ENCODE data around the gene ZC3H7A. TPM values are rescaled to one million over a fixed set of nuclear protein-coding genes. Genes with fewer than 3 reads are reported as not detected.

ZC3H7A gene
- total and polyA plus RNA-seq, 9 donors: 37.2 to 53.6 (median 40.4) TPM

- Histone ChIP-seq H3K36me3 (ENCODE audit: control insufficient read depth, insufficient read depth, low read length) (no peaks in the 10 kb centered on the region), H3K27me3 (ENCODE audit: control insufficient read depth, insufficient read depth, low read length) (no peaks in the 10 kb centered on the region), H3K9me3 (replicated peaks; ENCODE audit: control insufficient read depth, low read depth, low read length) (no peaks in the 10 kb centered on the region), H3K27ac (ENCODE audit: low read length) (no peak overlapping the region), H3K4me3 (ENCODE audit: low read length) (no peak overlapping the region), H3K4me1 (ENCODE audit: control insufficient read depth, insufficient read depth, low read length) (no peaks in the 10 kb centered on the region)
- WGBS (ENCODE audit: insufficient coverage): no CpG with 5 or more reads among the region's 3 CpGs
- no peak for DNase-seq
These were observed 8.5 kb upstream of the ZC3H7A start for GRCh38 chr16:11805556-11805955.

GRCh38 chr16:11801481-11802021 is 4.5 kb upstream of the ZC3H7A start:
- H3K27ac ChIP-seq (ENCODE audit: low read length): no peak overlapping the region
- no peak for DNase-seq
- no CpG with 5 or more reads among the region's 3 CpGs for WGBS (ENCODE audit: insufficient coverage)
- no peaks in the 10 kb centered on the region for H3K9me3 ChIP-seq (replicated peaks; ENCODE audit: control insufficient read depth, low read depth, low read length)
- H3K4me1 ChIP-seq (ENCODE audit: control insufficient read depth, insufficient read depth, low read length): peaks cover 24% of the 10 kb centered on the region
- H3K4me3 ChIP-seq (ENCODE audit: low read length): no peak overlapping the region
- H3K36me3 ChIP-seq (ENCODE audit: control insufficient read depth, insufficient read depth, low read length): no peaks in the 10 kb centered on the region
- no peaks in the 10 kb centered on the region for H3K27me3 ChIP-seq (ENCODE audit: control insufficient read depth, insufficient read depth, low read length)

DNA sequence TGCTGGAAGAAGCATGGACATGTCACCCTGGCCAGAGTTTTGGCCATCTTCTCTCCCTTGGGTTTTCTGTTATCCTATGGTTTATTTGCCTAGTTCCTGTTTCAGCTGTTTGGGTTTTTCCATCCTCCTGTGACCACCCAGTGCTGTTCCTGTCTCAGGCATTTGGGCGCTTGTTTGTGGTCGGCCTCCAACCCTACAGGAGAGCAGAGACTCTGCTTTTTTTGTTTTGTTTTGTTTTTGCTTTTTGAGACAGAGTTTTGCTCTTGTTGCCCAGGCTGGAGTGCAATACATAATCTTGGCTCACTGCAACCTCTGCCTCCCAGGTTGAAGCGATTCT is 3.3 kb upstream of the ZC3H7A start:
- H3K4me1 ChIP-seq (ENCODE audit: control insufficient read depth, insufficient read depth, low read length): peaks cover 30% of the 10 kb centered on the region
- no peak for DNase-seq
- WGBS (ENCODE audit: insufficient coverage): no CpG with 5 or more reads among the region's 3 CpGs
- no peaks in the 10 kb centered on the region for H3K9me3 ChIP-seq (replicated peaks; ENCODE audit: control insufficient read depth, low read depth, low read length)
- H3K36me3 ChIP-seq (ENCODE audit: control insufficient read depth, insufficient read depth, low read length): no peaks in the 10 kb centered on the region
- H3K4me3 ChIP-seq (ENCODE audit: low read length): no peak overlapping the region
- H3K27me3 ChIP-seq (ENCODE audit: control insufficient read depth, insufficient read depth, low read length): no peaks in the 10 kb centered on the region
- H3K27ac ChIP-seq (ENCODE audit: low read length): no peak overlapping the region

- DNase-seq: no peak
- H3K27me3 ChIP-seq (ENCODE audit: control insufficient read depth, insufficient read depth, low read length): no peaks in the 10 kb centered on the region
- peaks cover 4% of the 10 kb centered on the region for H3K36me3 ChIP-seq (ENCODE audit: control insufficient read depth, insufficient read depth, low read length)
- WGBS (ENCODE audit: insufficient coverage): 70% methylated on average over 2 of the region's 14 CpGs
- H3K4me1 ChIP-seq (ENCODE audit: control insufficient read depth, insufficient read depth, low read length): peaks cover 34% of the 10 kb centered on the region
- no peak overlapping the region for H3K27ac ChIP-seq (ENCODE audit: low read length)
- no peaks in the 10 kb centered on the region for H3K9me3 ChIP-seq (replicated peaks; ENCODE audit: control insufficient read depth, low read depth, low read length)
- H3K4me3 ChIP-seq (ENCODE audit: low read length): no peak overlapping the region
These were observed 2.7 kb upstream of the ZC3H7A start for GRCh38 chr16:11799509-11800381.

DNA sequence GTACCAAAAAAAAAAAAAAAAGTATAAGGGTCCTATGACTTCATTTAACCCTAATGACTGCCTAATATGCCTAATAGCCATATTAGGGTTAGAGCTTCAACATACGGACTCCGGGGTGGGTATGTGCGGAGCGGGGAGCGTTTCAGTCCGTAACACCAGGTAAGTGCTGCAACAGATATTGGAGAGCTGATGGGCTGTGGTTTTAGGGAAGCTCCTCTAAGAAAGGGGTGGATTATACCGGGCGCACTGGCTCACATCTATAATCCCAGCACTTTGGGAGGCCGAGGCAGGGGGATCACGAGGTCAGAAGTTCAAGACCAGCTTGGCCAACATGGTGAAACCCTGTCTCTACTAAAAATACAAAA is 1.9 kb upstream of the ZC3H7A start:
- DNase-seq: no peak
- no peaks in the 10 kb centered on the region for H3K9me3 ChIP-seq (replicated peaks; ENCODE audit: control insufficient read depth, low read depth, low read length)
- no peak overlapping the region for H3K4me3 ChIP-seq (ENCODE audit: low read length)
- H3K4me1 ChIP-seq (ENCODE audit: control insufficient read depth, insufficient read depth, low read length): peaks cover 34% of the 10 kb centered on the region
- WGBS (ENCODE audit: insufficient coverage): no CpG with 5 or more reads among the region's 10 CpGs
- H3K36me3 ChIP-seq (ENCODE audit: control insufficient read depth, insufficient read depth, low read length): peaks cover 7% of the 10 kb centered on the region
- H3K27me3 ChIP-seq (ENCODE audit: control insufficient read depth, insufficient read depth, low read length): no peaks in the 10 kb centered on the region
- no peak overlapping the region for H3K27ac ChIP-seq (ENCODE audit: low read length)

- WGBS (ENCODE audit: insufficient coverage): 8% methylated on average over 6 of the region's 7 CpGs
These were observed 870 bp upstream of the ZC3H7A start for GRCh38 chr16:11797957-11798299.

DNA sequence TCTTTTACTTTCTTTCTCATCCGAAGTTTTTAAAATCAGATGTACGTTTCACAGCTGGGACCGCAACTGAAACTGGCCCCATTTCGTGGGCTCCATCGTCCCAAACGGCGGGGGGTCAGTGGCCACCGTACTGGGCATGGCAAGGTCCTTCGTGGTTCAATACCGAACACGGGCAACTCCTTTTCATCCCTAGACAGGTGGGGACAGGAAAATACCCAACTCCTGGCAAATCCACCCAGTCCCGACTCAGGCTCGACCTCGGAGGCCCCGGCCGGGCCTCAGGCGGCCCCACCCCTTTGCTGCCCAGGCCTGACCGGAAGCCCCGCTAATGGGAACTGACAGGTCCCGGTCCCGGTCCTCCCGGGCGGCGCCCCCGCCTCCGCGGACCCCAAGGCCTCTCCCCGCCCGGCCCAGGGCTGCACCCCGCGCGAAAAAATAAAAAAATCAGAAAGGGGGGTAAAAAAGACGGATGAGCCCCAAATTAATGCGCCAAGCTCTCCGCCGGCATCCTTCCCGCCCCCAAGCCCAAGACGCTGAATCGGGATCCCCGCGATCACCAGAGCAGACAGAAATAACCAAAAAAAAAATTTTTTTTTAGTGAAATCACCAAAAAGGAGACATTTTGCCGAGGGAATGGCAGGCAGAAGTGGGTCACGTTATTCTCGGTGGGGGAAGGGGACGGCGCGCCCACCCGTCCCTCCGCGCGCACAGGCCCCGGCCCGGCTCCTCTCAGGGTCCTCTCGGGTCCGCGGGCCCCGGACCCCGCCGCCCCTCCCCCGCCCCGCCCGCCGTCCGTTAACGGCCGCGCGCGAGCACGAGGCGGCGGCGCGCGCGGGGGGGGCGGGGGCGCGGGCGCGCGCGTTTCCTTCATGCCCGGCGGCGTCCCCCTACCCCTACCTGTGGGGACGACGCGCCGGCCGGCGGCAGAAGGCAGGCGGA is 562 bp downstream of the ZC3H7A start:
- Histone ChIP-seq H3K27ac (ENCODE audit: low read length) (peak overlapping the region; percentile 98), H3K4me3 (ENCODE audit: low read length) (peak overlapping the region; percentile 94), H3K36me3 (ENCODE audit: control insufficient read depth, insufficient read depth, low read length) (peaks cover 22% of the 10 kb centered on the region), H3K9me3 (replicated peaks; ENCODE audit: control insufficient read depth, low read depth, low read length) (no peaks in the 10 kb centered on the region), H3K27me3 (ENCODE audit: control insufficient read depth, insufficient read depth, low read length) (no peaks in the 10 kb centered on the region), H3K4me1 (ENCODE audit: control insufficient read depth, insufficient read depth, low read length) (peaks cover 47% of the 10 kb centered on the region)
- under 1% methylated on average over 58 of the region's 93 CpGs for WGBS (ENCODE audit: insufficient coverage)
- DNase-seq: peak; percentile 78

More at GRCh38 chr16:11797957-11798299, 870 bp upstream of the ZC3H7A start:
- H3K4me1 ChIP-seq (ENCODE audit: control insufficient read depth, insufficient read depth, low read length): peaks cover 43% of the 10 kb centered on the region
- no peaks in the 10 kb centered on the region for H3K27me3 ChIP-seq (ENCODE audit: control insufficient read depth, insufficient read depth, low read length)
- H3K36me3 ChIP-seq (ENCODE audit: control insufficient read depth, insufficient read depth, low read length): peaks cover 18% of the 10 kb centered on the region
- peak overlapping the region; percentile 91 for H3K4me3 ChIP-seq (ENCODE audit: low read length)
- no peak for DNase-seq
- peak overlapping the region; percentile 100 for H3K27ac ChIP-seq (ENCODE audit: low read length)
- H3K9me3 ChIP-seq (replicated peaks; ENCODE audit: control insufficient read depth, low read depth, low read length): no peaks in the 10 kb centered on the region

DNA sequence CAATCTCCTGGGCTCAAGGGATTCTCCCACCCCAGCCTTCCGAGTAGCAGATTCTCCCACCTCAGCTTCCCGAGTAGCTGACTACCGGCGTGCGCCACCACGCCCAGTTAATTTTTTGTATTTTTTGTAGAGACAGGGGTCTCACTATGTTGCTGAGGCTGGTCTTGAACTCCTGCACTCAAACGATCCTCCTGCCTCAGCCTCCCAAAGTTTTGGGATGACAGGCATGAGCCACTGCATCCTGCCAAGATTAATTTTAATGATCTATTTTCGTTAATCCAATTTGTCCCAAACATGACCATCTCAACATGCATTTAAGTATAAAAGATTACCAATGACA is 1.2 kb downstream of the ZC3H7A start:
- Histone ChIP-seq H3K27ac (ENCODE audit: low read length) (peak overlapping the region; percentile 98), H3K9me3 (replicated peaks; ENCODE audit: control insufficient read depth, low read depth, low read length) (no peaks in the 10 kb centered on the region), H3K4me1 (ENCODE audit: control insufficient read depth, insufficient read depth, low read length) (peaks cover 48% of the 10 kb centered on the region), H3K36me3 (ENCODE audit: control insufficient read depth, insufficient read depth, low read length) (peaks cover 22% of the 10 kb centered on the region), H3K4me3 (ENCODE audit: low read length) (peak overlapping the region; percentile 94), H3K27me3 (ENCODE audit: control insufficient read depth, insufficient read depth, low read length) (no peaks in the 10 kb centered on the region)
- DNase-seq: no peak
- WGBS (ENCODE audit: insufficient coverage): 44% methylated on average over 3 of the region's 8 CpGs

- Histone ChIP-seq H3K27me3 (ENCODE audit: control insufficient read depth, insufficient read depth, low read length) (no peaks in the 10 kb centered on the region), H3K4me1 (ENCODE audit: control insufficient read depth, insufficient read depth, low read length) (peaks cover 48% of the 10 kb centered on the region), H3K4me3 (ENCODE audit: low read length) (no peak overlapping the region), H3K9me3 (replicated peaks; ENCODE audit: control insufficient read depth, low read depth, low read length) (no peaks in the 10 kb centered on the region), H3K27ac (ENCODE audit: low read length) (peak overlapping the region; percentile 98), H3K36me3 (ENCODE audit: control insufficient read depth, insufficient read depth, low read length) (peaks cover 22% of the 10 kb centered on the region)
- no peak for DNase-seq
- 85% methylated on average over 10 of the region's 20 CpGs for WGBS (ENCODE audit: insufficient coverage)
These were observed 1.8 kb downstream of the ZC3H7A start for GRCh38 chr16:11794996-11795886.
